Measurements from ENCODE around the gene SEC22C.
A peak's percentile ranks its signal among the peaks of the same experiment; 100 is the strongest.

Gene SEC22C

DNA sequence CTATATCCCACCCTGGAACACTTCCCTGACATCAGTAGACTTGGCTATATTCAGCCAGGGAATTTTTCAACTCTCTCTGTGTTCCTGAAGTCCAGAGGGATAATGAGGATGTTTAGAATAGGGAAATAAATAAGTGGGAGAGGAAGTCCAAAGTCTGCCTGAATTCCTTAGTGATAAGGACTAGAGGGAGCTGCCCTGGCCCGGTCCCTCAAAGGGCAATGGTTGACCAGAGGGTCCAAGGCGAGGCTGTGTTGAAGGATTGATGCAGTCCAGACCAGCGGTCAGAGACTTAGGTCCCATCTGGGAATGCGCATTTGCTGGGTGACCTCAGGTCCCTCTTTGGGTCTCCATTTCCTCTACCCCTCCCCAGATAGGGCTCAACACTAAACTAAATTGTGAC, 71.4 kb downstream of the SEC22C start:
- no peak for DNase-seq

DNA sequence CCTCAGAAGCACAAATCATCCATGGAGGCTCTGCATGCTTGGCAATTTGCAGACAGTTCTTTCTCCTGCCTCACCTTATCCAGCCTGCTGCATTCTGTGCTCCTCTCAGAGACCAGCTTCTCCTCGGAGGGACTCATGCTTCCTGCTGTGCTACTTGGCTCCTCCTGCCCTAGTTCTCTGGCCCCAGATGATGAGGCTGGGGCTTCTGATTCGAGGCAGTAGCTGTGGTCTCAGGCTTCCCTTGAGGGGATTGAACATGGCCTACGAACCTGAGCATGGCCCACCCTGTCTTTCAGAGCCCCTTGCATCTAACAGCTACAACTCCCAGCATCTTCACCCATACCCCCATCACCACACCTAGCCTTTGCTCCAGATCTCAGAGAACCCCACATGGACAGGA, 72.7 kb downstream of the SEC22C start:
- DNase-seq, result no peak

DNA sequence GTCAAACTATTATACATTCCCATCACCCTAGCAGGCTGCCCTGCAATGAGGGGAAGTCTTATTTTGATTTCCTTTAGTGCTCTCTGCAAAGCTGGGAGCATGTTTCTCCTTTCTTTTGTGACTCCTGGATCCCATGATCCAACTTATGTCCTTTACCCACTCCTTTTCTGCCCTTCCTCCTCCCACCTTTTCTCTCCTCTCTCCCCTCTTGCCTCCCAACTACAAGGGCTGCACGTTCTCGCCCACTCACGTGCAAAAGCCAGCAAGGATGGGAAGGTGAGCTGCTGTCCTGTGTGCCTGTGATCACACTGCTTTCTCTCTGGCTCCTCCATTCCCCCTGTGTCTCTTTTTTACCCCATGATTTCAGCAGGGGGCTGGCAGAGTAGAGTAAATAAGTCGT, 73.2 kb downstream of the SEC22C start:
- no peak for DNase-seq

DNA sequence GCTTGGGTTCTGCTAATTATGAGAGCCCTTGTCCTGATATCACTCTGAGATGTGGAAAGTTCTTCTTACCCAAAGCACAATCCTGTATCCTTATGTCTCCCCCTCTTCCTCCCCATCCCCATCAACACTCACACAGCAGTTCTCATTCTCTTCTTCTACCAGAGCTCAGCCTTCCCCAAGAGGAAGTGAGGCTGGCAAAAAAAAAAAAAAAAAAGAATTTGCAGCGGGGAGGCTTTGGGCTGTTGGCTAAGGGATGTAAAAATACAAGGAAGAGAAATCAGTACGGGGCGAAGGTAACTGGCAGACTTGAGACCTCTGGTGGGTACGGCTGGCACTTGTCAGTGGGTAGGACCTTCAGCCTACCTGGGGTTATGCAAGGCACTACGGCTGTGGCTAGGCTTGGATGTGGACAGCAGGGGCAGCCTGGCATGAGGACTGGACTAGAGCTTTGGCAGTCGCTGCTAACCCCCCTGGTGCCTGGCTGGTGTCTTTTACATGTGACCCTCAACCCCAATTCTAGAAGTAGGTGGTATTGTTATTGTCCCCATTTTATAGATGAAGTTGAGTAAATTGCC, 73.9 kb downstream of the SEC22C start:
- no peak for DNase-seq

DNA sequence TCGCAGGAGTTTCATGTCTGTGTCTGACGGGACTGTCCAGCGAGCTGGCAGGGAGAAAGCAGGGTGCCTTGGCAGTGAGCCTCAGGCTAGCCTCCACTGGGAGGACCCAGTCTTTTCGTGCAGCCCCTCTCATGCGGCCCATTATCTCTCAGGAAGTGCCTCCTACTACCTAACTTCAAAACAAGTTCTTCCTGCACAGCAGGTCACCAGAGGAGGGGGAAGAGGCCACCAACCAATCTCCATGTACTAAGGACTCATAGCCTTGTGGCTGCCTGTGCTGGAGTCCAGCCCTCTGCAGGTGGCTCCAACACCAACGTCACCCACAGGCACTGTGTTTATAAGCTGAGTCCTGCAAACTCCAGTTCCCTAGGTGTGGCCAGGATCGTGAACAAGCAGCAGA, 74.5 kb downstream of the SEC22C start:
- DNase-seq, result no peak

DNA sequence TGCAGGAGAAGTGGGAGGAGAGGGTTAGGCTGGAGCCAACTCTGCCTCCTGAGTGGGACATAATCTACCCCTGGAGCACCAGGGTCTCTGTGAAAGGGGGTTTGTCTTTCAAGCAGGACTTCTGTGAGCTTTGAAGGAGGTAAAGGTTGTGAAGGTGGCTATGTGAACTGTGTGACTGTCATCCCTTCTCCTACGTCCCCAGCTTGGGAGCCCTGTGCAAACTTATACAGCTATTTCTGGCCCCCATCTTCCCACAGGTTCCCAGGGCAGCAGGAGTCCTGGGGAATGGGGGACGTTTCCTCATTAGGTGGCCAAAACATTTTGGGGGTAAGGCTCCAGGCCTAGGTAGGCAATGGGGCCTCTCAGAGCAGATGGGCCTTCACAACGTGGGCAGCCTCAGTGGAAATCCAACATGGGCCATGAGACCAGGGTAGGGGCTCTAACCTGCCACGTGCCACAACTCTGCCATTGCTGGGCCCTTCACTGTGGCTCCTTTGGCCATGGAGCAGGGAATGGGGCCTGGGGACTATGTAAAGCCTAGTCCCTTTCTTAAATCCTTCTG, 75.8 kb downstream of the SEC22C start:
- no peak for DNase-seq

DNA sequence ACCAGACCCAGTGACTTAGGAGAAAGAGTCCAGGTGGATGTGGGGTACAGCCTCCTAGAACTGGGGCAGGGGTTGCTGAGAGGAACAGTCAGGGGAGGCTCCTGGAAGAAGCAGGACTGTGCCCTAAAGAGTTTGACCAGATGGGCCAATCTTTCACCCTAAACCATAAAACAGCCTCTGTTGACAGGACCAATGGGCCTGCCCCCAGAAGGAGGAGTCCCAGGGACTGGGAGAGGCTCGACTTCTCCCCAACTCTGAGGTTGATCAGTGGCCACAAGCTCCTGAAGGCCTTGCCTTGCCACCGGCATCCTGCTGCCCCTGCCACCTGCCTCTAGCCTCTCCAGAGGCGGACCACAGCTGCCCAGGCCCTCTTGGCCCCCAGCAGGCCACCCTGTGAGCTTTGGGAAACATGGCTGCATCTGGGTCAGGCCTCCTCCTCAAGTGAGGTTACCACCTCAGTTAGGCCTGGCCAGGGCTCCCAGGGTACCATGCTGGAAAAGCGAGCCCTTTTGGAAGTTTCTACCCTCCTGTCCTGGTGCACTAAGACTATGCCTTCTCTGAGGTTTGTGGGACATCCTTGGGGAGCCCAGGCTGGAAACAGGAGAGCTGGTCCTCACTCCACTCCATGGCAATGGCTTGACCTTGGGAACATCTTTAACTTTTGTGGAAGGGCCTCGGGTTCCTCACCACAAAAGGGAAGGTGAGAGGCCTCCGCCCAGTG, 76.5 kb downstream of the SEC22C start:
- DNase-seq, result no peak

DNA sequence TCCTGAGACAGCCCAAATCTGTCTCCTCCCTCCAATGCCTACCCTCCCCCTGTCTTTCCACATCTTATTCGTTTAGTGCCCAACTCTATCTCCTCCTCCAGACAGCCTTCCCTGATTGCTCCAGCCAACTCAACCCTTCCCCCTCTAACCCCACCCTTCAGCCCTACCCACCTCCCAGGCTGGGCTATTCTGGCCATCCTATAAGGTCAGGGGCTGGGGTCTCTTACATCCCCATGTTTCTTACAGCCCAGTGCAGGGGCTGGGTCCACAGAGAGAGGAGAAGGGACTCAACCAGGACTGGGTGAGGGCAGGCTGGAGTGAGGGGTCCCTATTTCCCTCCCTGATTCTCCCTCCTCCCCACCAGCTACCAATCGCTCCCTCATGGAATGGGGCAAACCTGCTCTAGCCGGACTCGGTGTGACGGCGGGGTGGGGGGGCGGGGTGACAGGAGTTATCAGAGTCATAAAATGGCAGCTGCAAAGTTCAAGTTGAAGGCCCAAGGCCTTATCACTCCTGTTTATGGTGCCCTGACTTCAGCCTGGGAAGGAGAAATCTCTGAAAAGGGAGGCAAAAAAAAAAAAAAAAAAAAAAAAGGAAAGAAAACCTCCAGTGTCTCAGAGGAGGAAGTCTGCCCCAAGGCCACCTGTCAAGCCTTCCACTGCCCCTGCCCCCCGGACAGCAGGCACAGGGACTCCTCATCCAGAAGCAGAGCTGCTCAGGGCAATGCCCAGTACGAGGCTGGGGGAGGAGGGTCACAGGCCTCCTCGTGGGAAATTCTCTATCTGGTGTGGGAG, 77.2 kb downstream of the SEC22C start:
- no peak for DNase-seq

DNA sequence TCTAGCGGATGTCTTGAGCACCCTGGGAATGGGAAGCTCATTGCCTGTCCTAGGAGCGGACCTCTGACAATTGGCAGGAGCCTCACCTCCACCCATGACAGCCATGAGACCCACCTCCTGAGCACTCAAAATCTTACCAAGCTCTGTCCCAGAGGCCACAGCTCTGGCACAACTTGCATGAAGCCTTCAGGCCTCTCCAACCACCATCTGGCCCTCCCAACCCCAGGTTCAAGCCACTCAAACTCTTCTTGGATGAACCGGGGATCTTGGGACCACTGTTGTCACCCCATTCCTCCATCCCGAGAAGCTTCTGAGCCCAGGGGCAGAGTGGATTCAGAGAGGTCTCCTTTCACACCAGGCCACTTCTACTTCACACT, 77.8 kb downstream of the SEC22C start:
- no peak for DNase-seq

DNA sequence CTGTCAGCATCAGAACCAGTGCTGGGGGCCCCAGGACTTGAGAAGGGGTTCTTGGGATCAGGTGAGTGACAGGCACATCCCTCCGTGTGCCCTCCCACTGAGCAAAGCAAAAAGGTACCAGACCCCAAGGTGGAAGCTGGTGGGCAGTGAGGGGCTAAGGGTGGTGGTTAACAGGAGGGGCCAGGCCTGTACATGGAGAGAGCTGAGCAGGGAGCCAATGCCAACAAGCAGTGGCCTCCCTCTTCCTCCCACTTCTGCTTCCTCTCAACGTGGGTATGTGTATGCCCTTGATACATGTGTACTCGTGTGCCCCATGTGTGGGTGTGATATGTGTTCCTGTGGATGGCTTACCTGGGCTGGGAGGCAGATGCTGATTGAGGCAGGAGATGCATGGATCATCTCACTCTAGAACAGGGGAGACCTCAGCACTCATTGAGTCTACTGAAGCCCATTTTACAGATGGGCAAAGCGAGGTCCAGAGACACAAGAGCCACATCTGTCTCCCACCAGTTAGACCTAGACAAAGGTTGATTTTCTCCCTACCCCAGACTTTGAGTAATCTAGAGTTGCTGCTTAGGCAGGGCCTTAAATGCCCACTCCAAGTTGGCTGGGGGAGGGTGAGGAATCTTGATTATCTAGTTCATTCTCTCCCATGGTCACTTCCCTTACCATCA, 78.4 kb downstream of the SEC22C start:
- DNase-seq, result no peak

DNA sequence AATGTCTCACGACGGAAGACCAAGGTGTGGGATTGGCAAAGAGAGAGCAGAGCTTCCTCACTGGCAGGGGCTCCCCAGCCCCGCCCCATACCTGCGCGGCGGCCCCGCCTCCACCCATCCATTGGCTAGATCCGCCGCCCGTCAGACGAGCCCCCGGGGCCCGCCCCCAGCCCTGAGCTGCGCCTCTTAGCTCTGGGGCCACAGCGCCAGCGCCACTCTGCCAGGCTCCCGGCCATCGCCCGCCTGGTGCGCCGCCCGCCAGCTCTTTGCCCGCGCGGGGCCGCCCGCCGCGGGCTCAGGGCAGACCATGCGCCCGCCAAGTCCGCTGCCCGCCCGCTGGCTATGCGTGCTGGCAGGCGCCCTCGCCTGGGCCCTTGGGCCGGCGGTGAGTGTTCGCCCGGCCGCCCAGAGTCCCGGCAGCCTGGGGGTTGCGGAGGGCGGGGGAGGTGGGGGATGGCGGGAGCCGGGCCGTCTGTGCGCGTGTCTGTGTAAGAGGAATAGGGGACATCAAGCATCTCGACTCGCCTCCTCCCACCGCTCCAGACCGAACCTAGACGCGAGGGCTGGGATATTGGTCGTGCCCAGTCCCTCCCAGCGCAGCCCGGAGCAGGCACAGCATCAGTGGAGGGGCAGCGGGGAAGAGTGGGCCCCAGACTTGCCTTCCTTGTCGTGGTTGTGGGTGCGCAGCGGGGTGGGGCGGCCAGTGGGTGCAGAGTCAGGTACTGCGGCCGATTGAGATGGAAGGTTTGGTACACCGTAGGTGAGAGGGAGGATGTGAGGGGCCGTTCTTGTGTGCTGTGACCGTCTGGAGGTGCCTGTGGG, 79.1 kb downstream of the SEC22C start, which contains the start of gene VIPR1:
VIPR1 (plus strand) TSS at position 215 of the 822 bp plus-strand sequence; CDS start at position 308, 93 bp downstream.
- DNase-seq, result peak; percentile 25

DNA sequence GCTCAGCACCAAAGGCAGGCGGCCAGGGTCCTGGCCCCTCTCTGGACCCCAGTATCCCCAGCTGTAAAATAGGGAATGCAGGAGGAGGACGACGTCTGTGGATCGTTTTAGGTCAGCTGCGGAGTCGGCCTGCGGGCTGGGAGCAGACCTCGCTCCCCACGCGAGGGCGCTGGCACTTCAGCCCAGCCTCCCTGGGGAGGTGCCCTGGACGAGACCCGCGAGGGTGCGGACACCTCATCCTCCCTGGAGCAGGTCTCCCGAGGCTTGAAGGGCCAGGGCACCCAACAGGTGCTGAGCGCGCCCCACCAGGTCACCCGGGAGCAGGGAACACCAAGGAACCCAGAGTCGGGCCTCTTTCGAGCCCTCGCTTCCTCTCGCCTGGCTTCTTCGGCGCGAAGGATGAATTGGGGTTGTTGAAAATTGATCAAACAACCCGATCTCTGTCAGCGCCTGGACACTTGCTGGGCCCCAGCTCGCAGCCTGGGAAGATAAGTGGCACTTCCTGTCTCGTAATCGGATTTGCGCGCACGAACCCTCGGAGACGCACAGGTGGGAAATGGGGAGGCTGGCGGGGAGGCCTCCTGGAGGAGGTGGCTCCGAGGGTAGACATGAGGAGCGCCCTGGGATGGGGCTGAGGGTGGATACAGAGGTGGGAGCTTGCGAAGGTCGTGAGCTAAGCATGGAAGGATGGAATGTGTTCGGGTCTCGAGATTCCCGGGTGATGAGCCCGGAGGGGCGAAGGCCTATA, 79.9 kb downstream of the SEC22C start:
- no peak for DNase-seq

DNA sequence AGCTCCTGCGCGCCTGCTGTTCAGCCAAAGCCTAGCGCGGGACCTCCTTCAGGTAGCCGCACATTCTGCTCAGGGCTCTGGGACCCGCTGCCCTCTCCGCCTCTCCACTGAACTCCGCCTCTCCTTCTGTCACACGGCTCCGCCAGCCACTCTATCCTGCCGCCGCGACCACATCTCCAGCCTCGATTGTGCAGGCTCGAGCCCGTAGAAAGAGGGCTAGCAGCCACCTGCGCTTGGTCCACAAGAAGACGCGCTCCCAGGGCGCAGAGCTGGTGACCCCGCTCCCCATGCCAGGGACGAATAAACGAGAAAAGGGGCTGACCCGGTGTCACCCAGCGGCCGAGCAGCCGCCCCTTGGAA, 80.5 kb downstream of the SEC22C start:
- no peak for DNase-seq

DNA sequence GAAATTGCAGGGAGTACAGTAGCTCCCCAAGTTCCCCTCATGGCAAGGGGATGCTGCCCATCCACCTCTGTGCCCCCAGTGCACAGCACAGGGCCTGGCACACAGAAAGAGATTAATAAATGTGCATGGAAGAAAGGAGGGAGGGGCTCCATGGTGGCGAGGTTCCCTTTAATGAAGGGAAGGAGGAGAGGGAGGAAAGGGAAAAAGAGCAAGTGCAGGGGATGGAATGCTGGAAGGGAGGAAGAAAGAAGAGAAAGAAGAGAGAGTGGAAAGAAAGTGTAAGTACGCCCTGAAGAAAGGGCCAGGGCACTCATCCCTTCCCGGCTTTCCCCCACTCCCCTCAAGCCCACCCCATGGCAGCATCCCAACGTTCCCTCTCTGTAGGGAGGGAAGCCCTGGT, 80.9 kb downstream of the SEC22C start:
- no peak for DNase-seq

DNA sequence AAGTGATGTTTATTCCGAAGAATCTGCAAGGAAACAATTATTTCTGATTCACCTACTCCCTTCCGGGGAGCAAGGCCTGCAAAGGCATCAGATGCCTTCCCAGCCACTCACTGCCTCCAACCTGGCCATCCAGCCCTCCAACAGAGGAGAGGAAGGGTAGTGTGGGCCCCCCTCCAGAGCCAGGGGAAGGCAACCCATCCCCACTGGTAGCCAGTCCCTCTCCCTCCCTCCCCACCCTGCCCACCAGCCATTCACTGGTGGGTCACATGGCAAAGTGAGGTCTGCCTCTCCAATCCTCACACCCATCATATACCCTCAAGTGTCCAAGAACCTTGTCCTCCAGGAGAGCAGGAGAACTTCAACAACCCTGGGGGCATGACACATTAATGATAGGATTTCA, 81.7 kb downstream of the SEC22C start:
- no peak for DNase-seq

DNA sequence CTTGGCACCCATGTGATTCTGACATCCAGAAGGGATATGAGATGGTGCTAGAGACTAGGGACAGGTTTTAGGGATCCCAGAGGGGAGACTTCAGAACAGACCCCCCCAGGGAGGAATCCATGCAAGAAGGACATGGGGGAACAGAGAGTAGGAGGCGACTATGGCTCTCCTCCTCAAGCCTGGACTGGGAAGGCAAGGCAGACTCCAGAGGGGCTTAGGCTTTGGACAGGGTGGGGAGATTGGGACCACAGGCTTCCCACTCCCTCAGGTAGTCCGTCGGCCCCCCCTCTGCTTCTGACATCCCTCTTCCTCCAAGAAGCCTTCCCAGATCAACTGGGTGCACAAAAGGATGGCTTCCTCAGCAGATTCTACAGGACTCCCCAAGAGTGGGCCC, 82.3 kb downstream of the SEC22C start:
- DNase-seq, result no peak

DNA sequence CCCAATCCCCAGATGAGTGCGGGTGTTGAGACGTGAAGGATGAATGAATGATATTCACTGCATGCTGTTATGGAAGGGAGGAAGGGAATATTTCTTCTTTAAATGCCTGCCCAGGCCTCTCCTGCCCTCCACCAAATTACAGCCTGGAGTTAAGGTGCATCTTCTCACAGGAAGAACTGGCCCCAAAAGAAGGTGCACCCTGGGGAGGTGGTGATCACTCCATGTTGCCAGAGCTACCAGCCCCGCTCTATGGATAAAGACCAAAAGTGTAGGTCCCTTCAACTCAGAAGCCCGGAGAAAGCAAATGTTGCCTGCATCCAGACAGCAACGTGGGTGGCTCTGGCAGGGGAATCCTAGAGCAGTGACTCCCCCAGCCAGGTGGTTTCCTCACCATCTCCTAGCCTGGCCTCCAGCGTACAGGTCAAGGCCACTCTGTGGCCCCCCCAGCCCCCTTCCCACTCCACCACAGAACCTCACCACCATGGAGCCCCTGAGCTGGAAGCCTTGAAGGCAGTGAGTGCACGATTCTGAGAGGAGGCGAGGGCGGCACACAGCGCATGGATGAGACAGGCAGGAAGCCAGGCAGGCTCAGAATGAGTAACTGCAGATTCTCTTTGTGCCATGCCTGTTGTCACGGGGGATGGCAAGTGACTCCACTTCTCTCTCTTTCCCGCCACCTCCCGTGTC, 82.8 kb downstream of the SEC22C start:
- DNase-seq, result no peak

DNA sequence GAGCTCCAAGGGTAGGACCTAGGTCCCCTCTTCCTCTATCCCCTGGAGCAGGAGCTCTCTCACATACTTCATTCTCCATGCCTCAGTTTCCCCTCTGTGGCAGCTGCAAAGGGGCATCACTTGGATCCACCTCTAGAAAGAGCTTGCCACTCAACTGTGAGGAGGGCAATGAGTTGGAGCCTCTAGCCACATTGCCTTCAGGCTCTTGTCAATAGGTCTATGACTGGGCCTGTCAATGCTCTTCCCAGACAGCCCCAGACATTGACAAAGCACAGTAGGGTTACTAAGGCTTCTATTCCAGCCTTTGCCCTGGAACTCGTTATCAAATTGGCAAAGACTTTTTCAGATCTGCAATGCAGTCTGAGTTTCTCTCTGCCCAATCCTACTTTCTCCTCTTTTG, 83.7 kb downstream of the SEC22C start:
- DNase-seq, result no peak

All from NCI-H187 treated with DMSO at 0.1 percent for 48 hours (cell line).